ENCODE data around the gene KRT84.

The KRT84 gene, protein sequence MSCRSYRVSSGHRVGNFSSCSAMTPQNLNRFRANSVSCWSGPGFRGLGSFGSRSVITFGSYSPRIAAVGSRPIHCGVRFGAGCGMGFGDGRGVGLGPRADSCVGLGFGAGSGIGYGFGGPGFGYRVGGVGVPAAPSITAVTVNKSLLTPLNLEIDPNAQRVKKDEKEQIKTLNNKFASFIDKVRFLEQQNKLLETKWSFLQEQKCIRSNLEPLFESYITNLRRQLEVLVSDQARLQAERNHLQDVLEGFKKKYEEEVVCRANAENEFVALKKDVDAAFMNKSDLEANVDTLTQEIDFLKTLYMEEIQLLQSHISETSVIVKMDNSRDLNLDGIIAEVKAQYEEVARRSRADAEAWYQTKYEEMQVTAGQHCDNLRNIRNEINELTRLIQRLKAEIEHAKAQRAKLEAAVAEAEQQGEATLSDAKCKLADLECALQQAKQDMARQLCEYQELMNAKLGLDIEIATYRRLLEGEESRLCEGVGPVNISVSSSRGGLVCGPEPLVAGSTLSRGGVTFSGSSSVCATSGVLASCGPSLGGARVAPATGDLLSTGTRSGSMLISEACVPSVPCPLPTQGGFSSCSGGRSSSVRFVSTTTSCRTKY

DNA sequence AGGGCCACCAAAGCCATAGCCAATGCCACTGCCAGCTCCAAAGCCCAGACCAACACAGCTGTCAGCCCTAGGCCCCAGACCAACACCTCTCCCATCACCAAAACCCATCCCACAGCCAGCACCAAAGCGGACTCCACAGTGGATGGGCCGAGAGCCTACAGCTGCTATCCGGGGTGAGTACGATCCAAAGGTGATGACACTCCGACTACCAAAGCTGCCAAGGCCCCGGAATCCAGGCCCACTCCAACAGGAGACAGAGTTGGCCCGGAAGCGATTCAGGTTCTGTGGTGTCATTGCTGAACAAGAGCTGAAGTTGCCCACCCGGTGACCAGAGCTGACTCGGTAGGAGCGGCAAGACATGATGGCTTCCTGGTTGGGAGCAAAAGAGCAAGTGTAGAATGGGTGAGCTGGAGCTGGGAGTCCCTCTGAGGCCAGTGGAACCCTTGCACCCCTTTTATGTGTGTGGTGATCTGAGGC lies at the start of gene KRT84:
Gene KRT84 (minus strand): TSS at position 427 of the 477 bp plus-strand sequence. CDS start 67 bp downstream, at position 360.
- intact Hi-C loops (cut with DNase I): no loop called here
- peak in 1 of 42 donors; percentile 4 for DNase-seq

DNA sequence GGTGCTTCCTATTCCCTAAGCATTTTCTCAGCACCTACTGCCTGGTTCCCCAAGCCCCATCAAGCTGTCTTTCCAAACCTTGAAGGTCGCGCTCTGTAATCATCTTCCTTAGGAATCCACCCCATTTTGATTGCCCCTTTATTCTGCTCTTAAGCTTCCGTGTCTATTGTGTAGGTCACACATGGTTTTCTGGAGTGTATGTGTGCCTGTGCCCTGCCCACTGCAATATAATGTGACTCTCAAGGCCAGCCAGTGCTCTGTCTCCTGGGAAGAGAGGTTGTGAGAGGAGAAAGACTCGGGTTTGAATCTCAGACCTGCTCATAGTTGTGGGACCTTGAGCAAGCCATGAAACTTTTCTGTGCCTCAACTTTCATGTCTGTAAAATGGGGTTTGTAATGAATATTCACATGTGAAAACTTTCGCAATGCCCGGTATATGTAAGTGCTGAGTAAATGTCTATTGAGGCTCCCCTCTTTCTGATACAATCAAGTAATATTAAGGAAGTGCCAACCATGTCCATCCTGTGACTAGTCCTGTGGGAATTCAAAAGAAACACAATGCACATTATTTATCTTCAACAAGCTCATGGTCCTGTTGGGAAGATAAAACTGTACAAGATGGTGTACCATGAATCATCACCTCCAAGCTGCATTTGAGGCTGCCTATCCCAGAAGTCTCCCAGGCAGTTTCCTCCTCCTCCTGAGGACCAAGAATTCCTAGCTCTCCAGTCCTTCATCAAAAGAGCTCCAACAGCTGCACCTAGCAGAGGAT lies 49.5 kb upstream of the KRT84 start:
- DNase-seq: no peak
- intact Hi-C loops (cut with DNase I): no loop called here

DNA sequence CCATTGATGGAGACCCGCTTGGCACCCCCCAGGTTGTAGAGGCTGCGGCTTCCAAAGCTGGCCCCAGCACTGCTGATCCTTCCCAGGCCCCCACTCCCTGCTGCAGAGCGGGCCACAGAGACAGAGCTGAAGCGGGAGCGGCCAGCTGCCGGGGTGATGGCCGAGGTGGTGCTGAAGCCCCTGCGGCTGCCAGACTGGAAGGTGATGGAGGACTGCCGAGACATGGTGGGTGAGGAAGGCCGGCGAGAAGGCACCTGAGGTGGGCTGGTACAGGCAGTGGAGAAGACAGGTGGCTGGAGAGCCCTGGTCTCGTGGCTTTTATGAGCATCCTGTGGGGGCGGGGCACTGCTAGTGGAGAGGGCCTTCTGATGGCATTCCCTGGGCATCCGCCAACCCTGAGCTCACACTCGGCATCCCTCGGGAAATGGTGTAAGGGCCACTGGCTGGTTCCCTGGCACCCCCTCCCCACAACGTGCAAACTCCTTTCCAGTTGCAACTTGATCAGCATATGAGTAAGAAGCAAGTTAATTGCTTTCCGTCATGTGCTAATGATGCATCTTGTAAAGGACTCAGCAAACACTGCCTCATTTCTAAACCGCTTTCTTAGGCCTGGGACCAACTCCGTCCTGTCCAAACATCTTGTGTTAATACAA lies 48.8 kb upstream of the KRT84 start, which contains the start of gene KRT75:
Gene KRT75 (minus strand): TSS at position 291 of the 653 bp plus-strand sequence. CDS start 67 bp downstream, at position 224.
- intact Hi-C loops (cut with DNase I): no loop called here
- peak in 1 of 42 donors; percentile 20 for DNase-seq

DNA sequence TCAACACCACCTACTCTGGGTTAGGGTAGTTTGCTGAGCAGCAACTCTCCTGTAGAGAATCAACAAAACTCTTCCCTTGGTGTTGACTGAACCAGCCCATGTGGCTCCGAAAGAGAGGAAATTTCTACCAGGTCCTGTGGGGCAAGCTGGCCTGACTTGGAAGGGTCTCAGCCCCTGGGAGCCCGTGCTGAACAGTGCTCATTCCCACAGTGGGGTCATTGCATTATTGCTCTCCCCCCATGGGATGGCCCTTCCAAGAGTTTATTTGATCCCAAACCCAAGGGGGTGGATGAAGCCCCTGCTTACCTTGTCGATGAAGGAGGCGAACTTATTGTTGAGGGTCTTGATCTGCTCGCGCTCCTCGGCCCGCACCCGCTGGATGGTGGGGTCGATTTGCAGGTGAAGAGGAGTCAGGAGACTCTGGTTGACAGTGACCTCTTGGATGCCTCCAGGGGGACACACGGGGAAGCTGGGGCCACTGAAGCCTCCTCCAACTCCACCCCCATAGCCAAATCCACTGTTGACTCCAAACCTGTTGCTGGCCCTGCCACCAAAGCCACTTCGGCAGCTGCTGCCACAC lies 48.1 kb upstream of the KRT84 start:
- peak in 1 of 42 donors; percentile 17 for DNase-seq

DNA sequence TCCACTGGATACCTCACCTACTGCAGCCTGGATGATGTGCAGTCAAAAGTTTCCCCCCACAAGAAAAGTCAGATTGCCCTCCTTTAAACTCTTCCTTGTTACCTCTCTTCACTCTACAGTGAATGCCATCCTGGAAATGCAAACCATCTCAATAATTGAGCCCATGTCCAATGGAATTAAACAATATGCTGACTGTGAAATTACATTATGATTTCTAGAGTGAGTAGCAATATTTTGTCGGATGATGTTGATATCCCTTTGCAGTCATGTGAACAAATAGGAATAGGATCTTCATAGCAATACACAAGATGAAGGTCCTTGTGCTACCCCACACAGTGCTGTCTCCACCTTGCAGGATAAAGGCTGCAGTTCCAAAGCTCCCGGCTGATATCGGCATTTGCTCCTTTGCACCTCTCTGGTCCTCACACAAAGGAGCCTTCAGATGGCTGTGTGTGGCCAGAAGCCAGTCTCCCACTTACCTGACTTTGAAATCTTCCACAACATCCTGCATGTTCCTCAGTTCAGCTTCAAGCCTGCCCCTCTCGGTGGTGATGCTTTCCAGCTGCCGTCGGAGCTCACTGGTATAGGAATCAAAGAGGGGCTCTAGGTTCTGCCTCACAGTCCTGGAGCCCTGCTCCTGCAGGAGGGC lies 47.2 kb upstream of the KRT84 start:
- no peak for DNase-seq
- intact Hi-C loops (cut with DNase I): no loop called here

More for the DNA sequence above, 48.1 kb upstream of the KRT84 start:
- intact Hi-C loops (cut with DNase I): no loop called here

DNA sequence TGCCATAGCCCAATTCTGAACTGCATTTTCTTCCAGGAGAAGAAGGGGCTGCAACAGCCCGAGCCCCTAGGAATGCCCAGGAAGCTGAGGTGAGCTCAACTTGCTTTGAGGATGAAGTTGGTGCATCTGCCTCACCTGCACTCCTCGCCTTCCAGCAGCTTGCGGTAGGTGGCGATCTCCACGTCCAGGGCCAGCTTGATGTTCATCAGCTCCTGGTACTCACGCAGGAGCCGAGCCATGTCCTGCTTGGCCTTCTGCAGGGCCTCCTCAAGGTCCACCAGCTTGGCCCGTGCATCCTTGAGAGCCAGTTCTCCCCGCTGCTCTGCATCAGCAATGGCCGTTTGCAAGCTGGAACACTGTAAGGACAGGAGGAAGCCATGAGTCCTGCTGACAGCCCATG lies 42.7 kb upstream of the KRT84 start:
- no peak for DNase-seq
- intact Hi-C loops (cut with DNase I): no loop called here

DNA sequence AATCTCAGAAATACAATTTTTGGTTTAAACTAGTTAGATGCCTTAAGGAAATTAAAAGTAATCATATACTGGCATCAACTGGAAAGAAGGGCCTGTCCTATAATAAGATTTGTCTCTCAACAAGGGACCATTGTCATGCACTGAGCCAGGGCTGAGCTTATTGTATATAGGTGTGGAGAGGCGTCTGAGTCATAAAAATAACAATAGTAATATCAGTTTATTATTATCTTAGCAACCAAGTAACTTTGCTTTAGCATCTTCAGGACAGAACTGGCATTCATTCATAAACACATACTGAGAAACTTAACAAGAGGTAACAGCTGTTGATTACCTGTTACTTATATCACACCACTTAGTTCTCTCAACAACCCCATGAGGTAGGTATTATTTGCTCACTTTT lies 41.6 kb upstream of the KRT84 start:
- intact Hi-C loops (cut with DNase I): no loop called here
- no peak for DNase-seq

DNA sequence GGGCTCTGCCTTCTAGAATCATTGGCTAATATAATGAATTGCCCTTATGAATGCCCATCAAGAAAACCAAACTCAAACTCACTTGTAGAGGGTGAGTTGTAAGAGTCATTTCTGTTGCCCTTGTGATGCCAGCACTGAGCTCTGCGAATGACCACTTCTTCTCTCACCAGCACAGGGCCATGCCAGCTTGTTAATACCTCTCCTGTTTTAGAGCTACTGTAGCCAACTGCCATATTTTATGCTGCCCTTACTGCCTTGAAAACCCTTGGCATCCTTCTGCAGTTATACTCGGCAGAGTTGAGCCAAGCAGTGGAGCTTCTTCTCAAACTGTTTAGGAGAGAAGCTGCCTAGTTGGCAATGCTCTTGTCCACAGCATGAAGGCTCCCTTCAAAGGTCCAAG lies 40.6 kb upstream of the KRT84 start:
- no peak for DNase-seq
- intact Hi-C loops (cut with DNase I): no loop called here

DNA sequence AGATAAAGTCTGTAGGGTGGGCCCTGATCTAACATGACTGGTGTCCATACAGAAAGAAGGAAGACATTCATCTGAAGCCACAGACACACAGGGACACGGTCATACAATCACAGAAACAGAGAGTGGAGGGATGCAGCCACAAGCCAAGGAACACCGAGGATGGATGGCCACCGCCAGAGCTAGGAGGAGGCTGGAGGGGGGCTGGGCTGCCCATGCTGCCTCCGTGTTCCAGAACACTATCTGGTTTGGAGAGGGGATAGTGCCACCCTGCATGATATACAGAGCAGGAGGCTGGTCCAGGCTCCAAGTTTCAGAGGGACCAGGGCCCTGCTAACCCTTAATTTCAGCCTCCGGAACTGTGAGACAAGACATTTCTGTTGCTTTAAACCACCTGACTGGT lies 40.0 kb upstream of the KRT84 start:
- intact Hi-C loops (cut with DNase I): no loop called here
- no peak for DNase-seq

DNA sequence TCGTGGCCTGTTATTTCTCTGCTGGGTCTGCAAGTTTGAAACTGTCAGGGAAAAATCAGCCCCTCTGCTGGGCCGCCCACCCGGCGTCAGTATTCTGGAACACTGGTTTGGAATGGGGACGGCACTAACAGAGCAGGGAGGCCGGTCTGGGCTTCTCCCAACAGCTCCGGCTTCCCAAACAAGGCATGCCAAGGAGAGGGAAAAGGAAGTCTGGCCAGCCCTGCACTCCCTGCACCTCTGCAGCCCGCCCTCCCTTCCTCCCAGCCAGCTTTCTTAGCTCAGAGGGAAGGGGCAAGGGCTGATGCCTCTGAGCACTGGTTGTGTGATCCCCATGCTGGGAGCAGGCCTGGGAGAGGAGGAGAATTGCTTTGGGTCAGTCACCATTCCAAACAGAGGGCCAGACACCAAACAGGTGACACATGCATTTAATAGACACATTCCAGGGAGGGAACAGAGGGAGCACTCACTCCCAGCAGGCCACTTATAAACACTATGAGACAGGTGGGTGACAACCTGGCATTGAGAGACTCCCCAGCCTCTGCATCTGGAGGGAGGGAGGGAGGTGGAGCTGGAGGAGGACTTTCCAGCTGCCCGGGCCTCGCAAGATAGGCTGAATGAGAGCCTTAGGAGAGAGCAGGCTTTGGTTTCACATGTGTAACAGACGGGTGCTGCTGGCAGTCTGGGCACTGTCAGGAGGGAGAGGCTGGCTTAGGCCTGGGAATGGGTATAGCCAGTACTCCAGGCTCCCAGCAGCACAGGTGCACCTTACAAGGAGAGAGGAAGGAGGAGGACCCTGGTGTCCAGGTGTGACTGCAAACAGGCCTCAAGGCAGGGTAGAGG lies 38.4 kb upstream of the KRT84 start:
- no peak for DNase-seq
- intact Hi-C loops (cut with DNase I): no loop called here

DNA sequence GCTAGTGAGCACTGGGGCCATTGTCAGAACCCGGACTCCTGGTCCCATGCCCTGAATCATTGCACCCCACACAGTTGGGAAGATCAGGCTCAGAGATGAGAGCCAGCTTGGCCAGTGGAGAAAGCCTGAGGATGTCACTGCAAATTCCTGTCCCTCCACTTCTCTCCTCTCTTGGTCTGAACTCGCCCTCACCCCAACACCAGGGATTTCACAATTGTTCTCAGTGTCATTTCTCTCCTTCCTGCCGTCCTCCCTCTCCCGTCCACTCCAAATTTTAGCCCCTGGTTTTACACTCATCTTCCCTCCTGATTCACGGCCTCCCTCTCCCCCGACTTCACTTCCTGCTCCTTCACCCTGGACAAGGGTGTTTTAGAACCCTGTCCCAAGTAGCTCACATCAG lies 37.6 kb upstream of the KRT84 start:
- DNase-seq: no peak
- intact Hi-C loops (cut with DNase I): no loop called here

DNA sequence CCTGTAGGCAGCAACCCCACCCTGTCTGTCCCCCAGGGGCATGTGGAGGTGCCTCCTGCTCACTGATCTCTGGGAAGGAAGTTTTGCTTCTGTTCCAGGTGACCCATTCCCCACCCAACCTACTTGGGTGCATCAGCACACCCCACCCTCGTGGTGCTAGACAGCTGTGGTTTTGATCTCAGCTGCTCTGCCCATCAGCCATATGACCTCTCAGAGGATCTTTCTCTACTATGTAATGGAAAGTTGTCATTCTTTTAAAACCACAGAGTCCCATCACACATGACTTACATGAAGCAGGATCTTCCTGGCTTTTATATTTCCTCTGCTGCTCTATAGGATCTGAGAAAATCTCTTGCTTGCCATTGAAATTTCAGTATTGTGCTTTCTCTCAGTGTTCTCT lies 34.2 kb upstream of the KRT84 start:
- intact Hi-C loops (cut with DNase I): no loop called here
- no peak for DNase-seq

DNA sequence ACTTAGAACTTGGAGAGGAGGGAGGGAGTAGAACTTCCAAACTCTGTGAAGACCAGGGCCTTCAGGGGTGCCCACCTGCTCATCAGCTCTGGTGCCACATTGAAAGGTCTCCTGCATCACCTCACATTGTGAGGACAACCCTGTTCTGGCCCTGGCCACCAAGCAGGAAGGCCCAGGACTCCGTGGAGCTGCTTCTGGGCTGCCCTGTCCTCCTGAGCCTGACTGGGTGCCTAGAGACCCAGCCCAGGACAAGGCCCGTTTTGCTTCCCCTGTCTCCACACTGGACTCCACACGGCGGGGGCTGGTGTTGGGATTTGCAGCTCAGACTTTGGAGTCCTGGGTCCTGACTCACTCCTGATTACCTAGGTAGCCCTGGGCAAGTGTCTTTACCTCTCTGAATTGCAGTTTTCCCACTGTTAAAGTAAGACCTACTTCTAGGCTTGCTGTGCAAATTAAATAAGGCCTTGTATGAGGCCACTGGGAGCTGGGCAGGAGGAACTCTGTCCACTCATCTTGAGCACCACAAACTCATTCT lies 33.2 kb upstream of the KRT84 start:
- no peak for DNase-seq
- intact Hi-C loops (cut with DNase I): no loop called here

DNA sequence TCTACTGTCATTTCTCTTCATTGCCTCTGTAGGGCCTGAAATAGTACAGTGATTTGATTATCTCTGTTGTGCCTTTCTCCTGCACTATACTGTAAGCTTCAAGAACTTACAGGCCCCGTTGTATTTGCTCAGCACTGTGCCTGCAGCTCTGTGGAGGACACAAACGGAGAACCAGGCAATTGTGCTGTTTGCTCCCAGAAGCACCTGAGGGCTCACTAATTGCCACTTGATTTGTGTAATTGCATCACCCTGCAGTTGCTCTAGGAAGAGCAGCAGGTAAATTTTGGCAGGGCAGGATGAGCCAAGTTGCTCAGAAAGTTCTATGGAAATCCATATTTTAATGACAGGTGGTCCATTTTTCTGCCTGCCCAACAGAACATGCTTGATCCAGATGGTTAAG lies 32.3 kb upstream of the KRT84 start:
- no peak for DNase-seq
- intact Hi-C loops (cut with DNase I): no loop called here

DNA sequence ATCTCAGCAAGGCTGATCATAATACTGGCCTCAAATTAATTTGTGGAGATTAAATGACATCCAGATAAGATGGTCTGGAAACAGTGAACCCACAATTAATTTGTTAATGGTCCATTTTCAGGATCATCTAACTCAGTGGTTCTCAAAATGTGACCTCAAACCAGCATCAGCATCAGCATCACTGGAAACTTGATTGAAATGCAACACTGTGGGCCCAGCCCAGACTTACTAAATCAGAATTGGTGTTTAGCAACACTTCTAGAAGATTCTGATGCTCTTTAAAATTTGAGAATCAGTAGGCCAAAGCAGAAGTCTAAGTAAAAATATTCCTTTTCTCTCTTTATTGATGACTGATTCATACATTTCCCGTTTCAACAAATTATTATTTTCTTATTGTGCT lies 31.3 kb upstream of the KRT84 start:
- no peak for DNase-seq
- intact Hi-C loops (cut with DNase I): no loop called here

DNA sequence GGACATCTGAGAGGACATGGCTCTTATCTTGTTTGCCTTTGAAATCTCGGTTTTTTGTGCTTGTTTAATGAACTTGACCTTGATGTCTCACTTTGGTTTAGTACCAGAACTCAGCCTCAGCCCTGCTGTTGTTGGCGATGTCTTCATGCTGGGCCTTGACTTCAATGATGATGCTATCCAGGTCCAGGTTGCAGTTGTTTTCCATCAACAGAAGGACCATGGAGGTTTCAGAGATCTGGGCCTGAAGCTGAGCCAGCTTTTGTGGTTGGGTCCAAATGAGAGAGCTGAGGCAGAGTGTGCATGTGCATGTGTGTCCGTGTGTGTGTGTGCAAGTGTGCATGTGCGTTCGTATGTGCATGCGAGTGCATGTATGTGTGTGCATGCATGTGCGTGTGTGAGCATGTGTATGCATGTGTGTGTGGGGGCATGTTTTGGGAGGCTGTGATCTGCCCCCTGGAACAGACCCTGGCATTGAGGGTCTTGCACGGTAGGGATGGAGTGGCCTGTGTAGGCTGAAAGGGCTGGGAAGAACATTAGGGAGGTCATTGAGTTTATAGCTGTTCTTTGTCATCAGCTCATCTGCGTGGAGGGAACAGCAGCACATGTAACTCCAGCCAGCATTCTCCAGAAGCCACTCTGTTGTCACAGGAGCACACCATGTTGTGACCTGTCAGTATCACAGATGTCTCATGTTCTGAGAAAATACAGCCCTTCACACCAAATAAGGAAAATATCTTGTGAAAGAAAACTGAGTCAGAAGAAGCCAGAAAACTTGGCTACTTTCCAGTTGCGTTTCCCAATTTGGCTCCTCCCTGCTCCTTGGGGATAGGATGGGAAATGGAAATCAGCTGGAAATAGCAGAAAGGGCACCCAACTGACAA lies 30.7 kb upstream of the KRT84 start:
- no peak for DNase-seq
- intact Hi-C loops (cut with DNase I): no loop called here
